Neural progenitor cell (in vitro differentiated cells): ENCODE results near the gene TMC7. TPM values are rescaled to one million over a fixed set of nuclear protein-coding genes. Genes with fewer than 3 reads are reported as not detected.
A peak's percentile ranks its signal among the peaks of the same experiment; 100 is the strongest.

Experiments
- DNase-seq: peaks from one replicate; pipeline ENCODE4 v3.0.0-alpha.2; 2016; ENCODE audit warnings: low spot score
- H2AFZ ChIP-seq: fragments of 200-600 bp; sonication (generic); replicated peaks from 2 replicates; pipeline ENCODE4 v1.6.1; 2016; ENCODE audit warnings: antibody characterized with exemption
- H3F3A ChIP-seq: fragments of 200-600 bp; sonication (generic); 2 replicates; pipeline ENCODE4 v1.6.1; 2016; ENCODE audit warnings: antibody characterized with exemption, low read depth
- H3K27ac ChIP-seq: fragments of 200-600 bp; sonication (generic); 2 replicates; pipeline ENCODE4 v1.5.1; 2016; ENCODE audit warnings: mild to moderate bottlenecking
- H3K27me3 ChIP-seq: fragments of 200-600 bp; sonication (generic); 2 replicates; pipeline ENCODE4 v1.6.1; 2016; ENCODE audit warnings: mild to moderate bottlenecking, moderate library complexity
- H3K36me3 ChIP-seq: fragments of 200-600 bp; sonication (generic); 2 replicates; pipeline ENCODE4 v1.5.1; 2016
- H3K4me1 ChIP-seq: fragments of 200-600 bp; sonication (generic); 2 replicates; pipeline ENCODE4 v1.6.1; 2016; ENCODE audit warnings: mixed run types
- H3K4me2 ChIP-seq: fragments of 200-600 bp; sonication (generic); 2 replicates; pipeline ENCODE4 v1.6.1; 2016
- H3K4me3 ChIP-seq: fragments of 200-600 bp; sonication (generic); 2 replicates; pipeline ENCODE4 v1.5.1; 2016
- H3K79me2 ChIP-seq: fragments of 200-600 bp; sonication (generic); 2 replicates; pipeline ENCODE4 v1.6.1; 2016; ENCODE audit warnings: low read depth
- H3K9ac ChIP-seq: fragments of 200-600 bp; sonication (generic); 2 replicates; pipeline ENCODE4 v1.6.1; 2016
- H3K9me3 ChIP-seq: fragments of 200-600 bp; sonication (generic); 2 replicates; pipeline ENCODE4 v1.5.1; 2016; ENCODE audit warnings: low read depth
- H4K20me1 ChIP-seq: fragments of 200-600 bp; sonication (generic); 2 replicates; pipeline ENCODE4 v1.6.1; 2016; ENCODE audit warnings: low read depth
- H3K27ac Mint-ChIP-seq: 3 replicates; pipeline ENCODE4 v1.8.0; 2021; ENCODE audit warnings: mixed read lengths
- H3K27me3 Mint-ChIP-seq: 2 replicates; pipeline ENCODE4 v1.8.0; 2022; ENCODE audit warnings: low read depth, mild to moderate bottlenecking, inconsistent platforms, moderate library complexity, mixed read lengths; ENCODE audit not compliant: insufficient read depth
- H3K36me3 Mint-ChIP-seq: 3 replicates; pipeline ENCODE4 v1.8.0; 2021; ENCODE audit warnings: mixed read lengths
- H3K4me1 Mint-ChIP-seq: 3 replicates; pipeline ENCODE4 v1.8.0; 2021; ENCODE audit warnings: mixed read lengths
- H3K4me3 Mint-ChIP-seq: 3 replicates; pipeline ENCODE4 v1.8.0; 2021; ENCODE audit warnings: mild to moderate bottlenecking, moderate library complexity, mixed read lengths
- H3K9me3 Mint-ChIP-seq: 3 replicates; pipeline ENCODE4 v1.8.0; 2020; ENCODE audit warnings: mixed read lengths
- EZH2 ChIP-seq: fragments of 200-600 bp; sonication (generic); IDR thresholded peaks from 2 replicates; pipeline ENCODE4 v1.6.1; 2017; ENCODE audit warnings: antibody characterized with exemption, mild to moderate bottlenecking, moderate library complexity
- EZH2phosphoT487 ChIP-seq: fragments of 200-600 bp; sonication (generic); IDR thresholded peaks from 2 replicates; pipeline ENCODE4 v1.6.1; 2017; ENCODE audit warnings: antibody characterized with exemption
- total RNA-seq: library from RNA; depleted of rRNA; stranded (reverse); fragments of >200 nt; gene quantifications from 2 replicates; pipeline ENCODE4 v1.2.3, GENCODE V29; 2015; ENCODE audit warnings: low replicate concordance
- TF ChIP-seq, protein P1 (sequence below): fragments of 200-600 bp; sonication (generic); IDR thresholded peaks from 2 replicates; pipeline ENCODE4 v1.5.1; 2017; ENCODE audit warnings: antibody characterized with exemption, mild to moderate bottlenecking

TMC7 gene
- total RNA-seq, 1 donor from 2014 or later, result 8.2 TPM

DNA sequence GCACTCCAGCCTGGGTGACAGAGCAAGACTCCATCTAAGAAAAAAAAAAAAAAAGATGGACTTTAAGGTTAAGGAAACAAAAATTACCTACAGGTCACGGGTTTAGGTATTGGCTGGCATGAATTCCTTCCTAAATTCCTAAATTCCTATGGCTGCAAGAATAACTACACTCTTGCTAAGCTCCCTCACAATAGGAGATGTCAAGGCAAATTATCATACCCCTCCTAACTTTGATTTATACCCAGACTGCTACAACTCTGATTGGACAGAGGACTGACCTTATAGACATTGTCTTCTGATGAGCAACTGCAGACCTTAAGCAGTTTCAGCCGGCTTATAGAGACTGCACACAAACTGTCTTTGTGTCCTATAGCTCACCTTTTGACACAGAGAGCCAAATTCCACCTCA lies 25.1 kb upstream of the TMC7 start:
- peak; percentile 8 for DNase-seq
- Mint-ChIP-seq H3K27me3 (no peaks in the 10 kb centered on the region), H3K4me1 (peaks cover 22% of the 10 kb centered on the region), H3K36me3 (no peaks in the 10 kb centered on the region), H3K4me3 (no peak overlapping the region), H3K9me3 (no peaks in the 10 kb centered on the region), H3K27ac (peak overlapping the region; percentile 2)
- Histone ChIP-seq H3K4me3 (no peak overlapping the region), H3K27ac (no peak overlapping the region), H3K4me2 (peak overlapping the region; percentile 0), H3K27me3 (no peaks in the 10 kb centered on the region), H3F3A (no peaks in the 10 kb centered on the region), H3K79me2 (no peaks in the 10 kb centered on the region), H2AFZ (no peak overlapping the region), H3K9ac (no peak overlapping the region), H3K9me3 (no peaks in the 10 kb centered on the region), H3K36me3 (no peaks in the 10 kb centered on the region), H4K20me1 (no peaks in the 10 kb centered on the region), H3K4me1 (peaks cover 8% of the 10 kb centered on the region)
- TF ChIP-seq EZH2 (no peak), EZH2phosphoT487 (no peak)
- TF ChIP-seq, protein P1, sequence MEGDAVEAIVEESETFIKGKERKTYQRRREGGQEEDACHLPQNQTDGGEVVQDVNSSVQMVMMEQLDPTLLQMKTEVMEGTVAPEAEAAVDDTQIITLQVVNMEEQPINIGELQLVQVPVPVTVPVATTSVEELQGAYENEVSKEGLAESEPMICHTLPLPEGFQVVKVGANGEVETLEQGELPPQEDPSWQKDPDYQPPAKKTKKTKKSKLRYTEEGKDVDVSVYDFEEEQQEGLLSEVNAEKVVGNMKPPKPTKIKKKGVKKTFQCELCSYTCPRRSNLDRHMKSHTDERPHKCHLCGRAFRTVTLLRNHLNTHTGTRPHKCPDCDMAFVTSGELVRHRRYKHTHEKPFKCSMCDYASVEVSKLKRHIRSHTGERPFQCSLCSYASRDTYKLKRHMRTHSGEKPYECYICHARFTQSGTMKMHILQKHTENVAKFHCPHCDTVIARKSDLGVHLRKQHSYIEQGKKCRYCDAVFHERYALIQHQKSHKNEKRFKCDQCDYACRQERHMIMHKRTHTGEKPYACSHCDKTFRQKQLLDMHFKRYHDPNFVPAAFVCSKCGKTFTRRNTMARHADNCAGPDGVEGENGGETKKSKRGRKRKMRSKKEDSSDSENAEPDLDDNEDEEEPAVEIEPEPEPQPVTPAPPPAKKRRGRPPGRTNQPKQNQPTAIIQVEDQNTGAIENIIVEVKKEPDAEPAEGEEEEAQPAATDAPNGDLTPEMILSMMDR, result no peak

DNA sequence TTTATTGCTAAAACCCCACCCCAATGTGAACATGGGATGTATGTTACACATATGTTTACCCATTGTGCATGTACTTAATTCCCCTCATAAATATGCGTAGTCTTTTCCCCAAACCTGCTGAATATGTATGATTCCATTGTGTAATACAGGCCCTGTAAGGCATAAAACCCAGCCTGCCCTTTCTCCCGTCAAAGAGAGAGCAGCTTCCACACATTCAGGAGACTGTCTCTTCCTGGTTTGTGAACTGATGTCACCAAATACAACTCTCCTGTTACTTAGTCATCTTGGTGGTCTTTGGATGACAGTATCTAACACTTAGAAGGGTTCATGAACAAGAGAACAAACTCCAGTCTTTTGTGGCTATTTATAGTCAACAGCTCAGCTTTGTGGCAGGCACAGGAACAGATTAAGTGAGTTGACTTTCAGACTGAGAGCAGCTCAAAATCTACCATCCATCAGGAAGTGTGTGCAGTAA lies 24.7 kb upstream of the TMC7 start:
- peak overlapping the region; percentile 17 for H2AFZ ChIP-seq
- no peak overlapping the region for H3K27ac ChIP-seq
- no peak overlapping the region for H3K9ac ChIP-seq

DNA sequence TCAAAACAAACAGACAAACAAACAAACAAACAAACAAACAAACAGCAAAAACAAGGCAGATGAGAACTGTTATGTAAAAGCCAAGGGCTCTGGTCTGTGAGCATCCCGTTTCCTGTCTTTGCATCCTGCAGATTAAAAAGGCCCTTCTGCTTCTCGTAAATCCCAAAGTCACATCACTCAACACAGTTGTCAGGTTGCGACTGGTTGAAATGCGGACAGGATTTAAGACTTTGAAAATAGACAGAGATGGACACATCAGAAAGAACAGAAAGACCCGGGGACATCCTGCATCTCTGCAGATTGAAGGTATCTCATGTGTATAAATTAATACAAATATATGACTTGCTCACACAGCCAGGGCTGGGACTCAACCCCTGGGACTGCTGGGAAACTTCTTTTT lies 18.2 kb upstream of the TMC7 start:
- H3K4me1 Mint-ChIP-seq, result peaks cover 11% of the 10 kb centered on the region
- H3K4me3 Mint-ChIP-seq, result no peak overlapping the region
- Histone ChIP-seq H3K9ac (no peak overlapping the region), H3K27ac (no peak overlapping the region), H3K27me3 (no peaks in the 10 kb centered on the region), H3K4me2 (no peak overlapping the region), H3K4me1 (peaks cover 5% of the 10 kb centered on the region), H2AFZ (no peak overlapping the region), H3K4me3 (no peak overlapping the region), H3K9me3 (no peaks in the 10 kb centered on the region), H3F3A (peaks cover 6% of the 10 kb centered on the region), H4K20me1 (no peaks in the 10 kb centered on the region), H3K36me3 (no peaks in the 10 kb centered on the region), H3K79me2 (no peaks in the 10 kb centered on the region)
- peaks cover 2% of the 10 kb centered on the region for H3K27me3 Mint-ChIP-seq
- H3K36me3 Mint-ChIP-seq, result no peaks in the 10 kb centered on the region
- H3K27ac Mint-ChIP-seq, result no peak overlapping the region
- TF ChIP-seq EZH2, result no peak
- TF ChIP-seq, protein P1, result no peak
- no peak for TF ChIP-seq EZH2phosphoT487
- H3K9me3 Mint-ChIP-seq, result no peaks in the 10 kb centered on the region
- DNase-seq, result no peak

More for the DNA sequence above, 24.7 kb upstream of the TMC7 start:
- H3K27ac Mint-ChIP-seq, result peak overlapping the region; percentile 9
- TF ChIP-seq, protein P1, result no peak
- TF ChIP-seq EZH2, result no peak
- TF ChIP-seq EZH2phosphoT487, result no peak
- no peaks in the 10 kb centered on the region for H3K27me3 Mint-ChIP-seq
- H3K4me3 Mint-ChIP-seq, result no peak overlapping the region
- peaks cover 22% of the 10 kb centered on the region for H3K4me1 Mint-ChIP-seq
- H3K4me1 ChIP-seq, result peaks cover 8% of the 10 kb centered on the region
- H3F3A ChIP-seq, result no peaks in the 10 kb centered on the region
- no peaks in the 10 kb centered on the region for H3K9me3 Mint-ChIP-seq
- H3K4me3 ChIP-seq, result no peak overlapping the region
- DNase-seq, result no peak
- H3K36me3 ChIP-seq, result no peaks in the 10 kb centered on the region
- H4K20me1 ChIP-seq, result no peaks in the 10 kb centered on the region
- H3K4me2 ChIP-seq, result peak overlapping the region; percentile 0
- H3K27me3 ChIP-seq, result no peaks in the 10 kb centered on the region
- H3K79me2 ChIP-seq, result no peaks in the 10 kb centered on the region
- no peaks in the 10 kb centered on the region for H3K9me3 ChIP-seq
- H3K36me3 Mint-ChIP-seq, result no peaks in the 10 kb centered on the region
